GM12878 (cell line): Measurements from ENCODE around the gene UTF1. TPM values are rescaled to one million over a fixed set of nuclear protein-coding genes. Genes with fewer than 3 reads are reported as not detected.
A peak's percentile ranks its signal among the peaks of the same experiment; 100 is the strongest.

Source experiments
- ATAC-seq: fragments of 200-7000 bp; cut with Tn5 transposase; 3 replicates; pipeline ENCODE4 v1.9.1; 2020; ENCODE audit warnings: mild to moderate bottlenecking, moderate library complexity
- BruUV-seq: library from RNA; stranded (reverse); fragments of 400-500 nt; replicated peaks from 2 replicates; lab custom pipeline; 2021; lab: Mats Ljungman, UMichigan
- CTCF ChIA-PET: fragments of 300-600 bp; sonication (Branson Sonifier 250); formaldehyde crosslinking; extraction: SDS; loops from one replicate; lab custom pipeline; 2021; ENCODE audit warnings: inconsistent platforms; lab: Yijun Ruan, JAX
- POLR2A ChIA-PET: fragments of 350-600 bp; formaldehyde crosslinking; extraction: SDS; loops from one replicate; lab custom pipeline; 2021; ENCODE audit warnings: inconsistent platforms; lab: Charles Lee
- RAD21 ChIA-PET: fragments of 300-600 bp; sonication (Branson Sonifier 250); formaldehyde crosslinking; loops from one replicate; lab custom pipeline; 2023; ENCODE audit warnings: antibody characterized with exemption; ENCODE audit not compliant: unreplicated experiment; lab: Charles Lee
- SMC1A ChIA-PET: fragments of 300-600 bp; sonication (Branson Sonifier 250); formaldehyde crosslinking; loops from one replicate; lab custom pipeline; 2023; ENCODE audit not compliant: unreplicated experiment, uncharacterized antibody; lab: Charles Lee
- DNase-seq: peaks from one replicate; pipeline ENCODE4 v3.0.0-alpha.2; 2011; ENCODE audit warnings: low read depth, low spot score
- FAIRE-seq: peaks from 3 replicates; lab custom pipeline; 2011; peaks lifted over from hg19 to GRCh38; lab: Jason Lieb, UNC
- H2AFZ ChIP-seq: 2 replicates; pipeline ENCODE4 v1.6.0; 2011; ENCODE audit warnings: low read depth, low read length, control low read depth; ENCODE audit not compliant: control insufficient read depth
- H3K27ac ChIP-seq: 2 replicates; pipeline ENCODE4 v1.5.1; 2011; ENCODE audit warnings: control low read depth; ENCODE audit not compliant: control insufficient read depth, insufficient read depth
- H3K27me3 ChIP-seq, 2 experiments: replicated peaks in 1 of 2; 2 replicates each; pipeline versions ENCODE4 v1.6.0 to v1.6.1; 2011; ENCODE audit warnings: low read length in 1 of 2; ENCODE audit not compliant: control insufficient read depth in 2 of 2, insufficient read depth in 2 of 2
- H3K36me3 ChIP-seq, 2 experiments: 2 replicates each; pipeline ENCODE4 v1.5.1; 2011; ENCODE audit warnings: low read length in 1 of 2; ENCODE audit not compliant: control insufficient read depth in 2 of 2, insufficient read depth in 2 of 2
- H3K4me1 ChIP-seq: 2 replicates; pipeline ENCODE4 v1.6.1; 2011; ENCODE audit warnings: mild to moderate bottlenecking, low read length, moderate library complexity, mixed read lengths; ENCODE audit not compliant: control insufficient read depth, insufficient read depth
- H3K4me2 ChIP-seq: 2 replicates; pipeline ENCODE4 v1.6.0; 2011; ENCODE audit warnings: control low read depth; ENCODE audit not compliant: control insufficient read depth, insufficient read depth
- H3K4me3 ChIP-seq: fragments of 200-600 bp; sonication (generic); 2 replicates; pipeline ENCODE4 v1.5.1; 2016
- H3K79me2 ChIP-seq: 2 replicates; pipeline ENCODE4 v1.6.0; 2011; ENCODE audit warnings: low read length; ENCODE audit not compliant: control insufficient read depth, insufficient read depth
- H3K9ac ChIP-seq: 2 replicates; pipeline ENCODE4 v1.8.0; 2011; ENCODE audit warnings: low read length, control low read depth, mixed read lengths; ENCODE audit not compliant: control insufficient read depth, insufficient read depth
- H3K9me3 ChIP-seq: replicated peaks from 3 replicates; pipeline ENCODE4 v1.5.1; 2011; ENCODE audit warnings: mild to moderate bottlenecking, low read length; ENCODE audit not compliant: control insufficient read depth, insufficient read depth
- H4K20me1 ChIP-seq: 2 replicates; pipeline ENCODE4 v1.6.0; 2011; ENCODE audit not compliant: control insufficient read depth, insufficient read depth
- ASH2L ChIP-seq: fragments of 300-600, 200-600 bp; sonication (generic); IDR thresholded peaks from 2 replicates; pipeline ENCODE4 v1.6.1; 2017; ENCODE audit warnings: low read depth, mild to moderate bottlenecking, borderline replicate concordance
- MTA3 ChIP-seq: IDR thresholded peaks from 2 replicates; pipeline ENCODE4 v1.6.1; 2012; ENCODE audit warnings: low read length, inconsistent platforms, borderline replicate concordance
- NFIC ChIP-seq: IDR thresholded peaks from 2 replicates; pipeline ENCODE4 v1.6.1; 2012; ENCODE audit warnings: low read depth, mild to moderate bottlenecking, inconsistent platforms, low read length, moderate library complexity
- NFYB ChIP-seq: IDR thresholded peaks from 2 replicates; pipeline ENCODE4 v1.6.1; 2011; ENCODE audit warnings: low read depth, mild to moderate bottlenecking, low read length, improper control_type of control experiment, moderate library complexity; ENCODE audit not compliant: insufficient read depth
- NR2C1 ChIP-seq: fragments of 450-650 bp; IDR thresholded peaks from 2 replicates; pipeline ENCODE4 v1.6.1; 2017; ENCODE audit warnings: antibody characterized with exemption, mild to moderate bottlenecking, moderate library complexity
- POLR2A ChIP-seq: IDR thresholded peaks from 2 replicates; pipeline ENCODE4 v1.6.1; 2011; ENCODE audit warnings: low read depth, mild to moderate bottlenecking, low read length
- POLR2AphosphoS5 ChIP-seq: IDR thresholded peaks from 2 replicates; pipeline ENCODE4 v1.6.1; 2011; ENCODE audit warnings: mild to moderate bottlenecking, low read length, inconsistent platforms
- POU2F2 ChIP-seq: IDR thresholded peaks from 3 replicates; pipeline ENCODE4 v1.6.1; 2011; ENCODE audit warnings: low read depth, mild to moderate bottlenecking, low read length, borderline replicate concordance
- ZNF217 ChIP-seq: fragments of 450-650 bp; IDR thresholded peaks from 2 replicates; pipeline ENCODE4 v1.6.1; 2017; ENCODE audit warnings: antibody characterized with exemption, mild to moderate bottlenecking
- WGBS: methylation state at CpG from one replicate; pipeline ENCODE4 v1.1.6; 2016; ENCODE audit warnings: low lambda C conversion rate; ENCODE audit not compliant: insufficient replicate concordance, insufficient coverage; ENCODE audit errors: missing lambda C conversion rate; 5-methylcytosine and 5-hydroxymethylcytosine counted together
- in situ Hi-C: fragments of 300-500 bp; cut with MboI; formaldehyde crosslinking; loops from 9 replicates; pipeline ENCODE4 v1.14.3; 2018; ENCODE audit warnings: mixed read lengths
- intact Hi-C: fragments of 100-400 bp; cut with micrococcal nuclease; formaldehyde crosslinking; loops from one replicate; pipeline ENCODE4 v1.14.2; 2022; ENCODE audit not compliant: unreplicated experiment
- polyA plus RNA-seq, 11 experiments: library from polyadenylated mRNA; depleted of rRNA in 4 of 11; unstranded in 6 of 11; stranded (reverse) in 5 of 11; fragments of >200 nt; fragmentation: Nextera tagmentation in 4 of 11; fragmentation: Illumina TruSeq in 1 of 11; extraction: Ambion mirVana in 4 of 11; extraction: Trizol in 1 of 11; gene quantifications; 1 replicate in 1 of 11; 2 replicates in 10 of 11; pipeline versions ENCODE4 v1.2.1 to v1.2.3, GENCODE V29; 2011 to 2016; ENCODE audit warnings: inconsistent platforms in 2 of 11, missing spikeins in 2 of 11, low read depth in 1 of 11
- total RNA-seq, 4 experiments: library from RNA; depleted of rRNA in 3 of 4; stranded (reverse); fragments of >200 nt in 3 of 4; fragmentation: Illumina TruSeq in 1 of 4; extraction: Trizol in 1 of 4; gene quantifications; 2 replicates each; pipeline versions ENCODE4 v1.2.1 to v1.2.3, GENCODE V29; 2013 to 2021

The UTF1 gene
- total and polyA plus RNA-seq, 10 of the 15 experiments (the other 5 are each of a cell fraction or from before 2014, with no cell fraction given) = not detected

DNA sequence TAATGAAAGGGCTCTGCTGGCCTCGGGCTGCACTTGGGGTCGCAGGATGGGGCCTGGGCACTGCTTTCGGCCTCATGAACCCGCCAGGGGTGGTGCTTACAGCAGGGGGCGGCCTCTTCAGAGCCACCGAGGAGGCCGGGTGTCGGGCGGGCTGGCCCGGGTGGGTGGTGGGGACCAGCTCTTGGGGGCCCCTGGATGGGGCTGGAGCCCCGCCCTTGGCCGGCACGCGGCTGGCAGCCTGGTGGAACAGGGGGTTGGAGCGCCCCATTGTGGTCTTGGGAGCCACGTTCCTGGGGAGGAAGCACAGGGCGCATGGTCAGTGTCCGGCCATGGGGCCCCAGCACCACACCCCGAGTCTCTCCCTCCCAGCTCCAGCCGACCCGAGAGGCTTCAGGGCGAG lies 37.8 kb downstream of the UTF1 start (continued):
- TF ChIP-seq ASH2L (no peak), NR2C1 (no peak), MTA3 (no peak), ZNF217 (no peak), POLR2AphosphoS5 (no peak), NFYB (no peak), NFIC (no peak)

DNA sequence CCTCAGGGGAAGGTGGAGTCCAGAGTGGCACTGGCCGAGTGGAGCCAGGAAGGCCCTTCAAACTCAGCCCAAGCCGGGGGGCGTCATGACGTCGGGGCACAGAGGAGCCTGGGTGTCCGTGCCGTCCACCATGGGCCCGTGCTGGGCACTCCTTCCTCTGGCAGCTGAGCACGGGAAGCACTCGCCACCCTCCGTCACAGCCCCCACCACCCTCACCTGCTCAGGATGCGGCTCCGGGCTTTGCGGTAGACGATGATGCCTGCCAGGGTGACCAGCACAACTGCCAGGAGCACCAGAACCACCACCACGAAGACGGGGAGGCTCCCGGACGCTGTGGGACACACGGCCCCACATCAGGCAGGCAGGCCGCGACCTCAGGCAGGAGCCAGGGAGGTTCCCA lies 38.5 kb downstream of the UTF1 start:
- in situ Hi-C loops = no loop called here
- no peak overlapping the region for H3K4me2 ChIP-seq
- POLR2A ChIA-PET = no interaction called here
- no peak overlapping the region for H3K9ac ChIP-seq
- FAIRE-seq (no peak), DNase-seq (no peak), ATAC-seq (no peak)
- H3K27me3 ChIP-seq = no peaks in the 10 kb centered on the region
- no peaks in the 10 kb centered on the region for H3K9me3 ChIP-seq
- no peaks in the 10 kb centered on the region; the same call in 1 of the 2 replicates for H3K79me2 ChIP-seq
- BruUV-seq = no TSS peak
- WGBS = 97% methylated on average over 21 of the region's 22 CpGs
- no peaks in the 10 kb centered on the region for H3K4me1 ChIP-seq
- no peaks in the 10 kb centered on the region for H4K20me1 ChIP-seq
- SMC1A ChIA-PET = no interaction called here
- no peak overlapping the region for H2AFZ ChIP-seq
- intact Hi-C loops = no loop called here
- H3K36me3 ChIP-seq = peaks cover 10 to 35% of the 10 kb centered on the region in 2 experiments
- CTCF ChIA-PET = no interaction called here
- 0 out of 2 replicates have a peak, but pooled peaks have one; percentile 9 for TF ChIP-seq POLR2A
- TF ChIP-seq POU2F2 = no peak
- H3K4me3 ChIP-seq = no peak overlapping the region
- RAD21 ChIA-PET = no interaction called here
- no peak overlapping the region for H3K27ac ChIP-seq
